SK-N-SH treated with all-trans-retinoic acid at 6 μM for 48 hours (cell line): ENCODE measurements around the gene AGGF1.

Source experiments
- ATAC-seq: fragments of 200-7000 bp; cut with Tn5 transposase; 3 replicates; pipeline ENCODE4 v1.9.1; 2020; ENCODE audit warnings: mild to moderate bottlenecking, moderate library complexity
- ARNTL ChIP-seq: fragments of 450-650 bp; formaldehyde crosslinking; IDR thresholded peaks from 2 replicates; pipeline ENCODE4 v1.5.0; 2020; ENCODE audit warnings: low read depth, mild to moderate bottlenecking, moderate library complexity, borderline replicate concordance
- CREB5 ChIP-seq: fragments of 250-450 bp; sonication (Bioruptor Pico); IDR thresholded peaks from 2 replicates; pipeline ENCODE4 v1.5.1; 2020; ENCODE audit warnings: low read depth, mild to moderate bottlenecking, moderate library complexity
- CSDC2 ChIP-seq: fragments of 250-450 bp; sonication (Bioruptor Pico); IDR thresholded peaks from 2 replicates; pipeline ENCODE4 v1.5.0; 2020; ENCODE audit warnings: mild to moderate bottlenecking, moderate library complexity
- CSRNP3 ChIP-seq: fragments of 250-450 bp; sonication (Bioruptor Pico); IDR thresholded peaks from 2 replicates; pipeline ENCODE4 v1.5.1; 2021; ENCODE audit warnings: mild to moderate bottlenecking, moderate library complexity
- ESRRG ChIP-seq: fragments of 250-450 bp; sonication (Bioruptor Pico); IDR thresholded peaks from 2 replicates; pipeline ENCODE4 v1.6.1; 2021; ENCODE audit warnings: mild to moderate bottlenecking
- GLIS3 ChIP-seq: fragments of 250-450 bp; sonication (Bioruptor Pico); IDR thresholded peaks from 2 replicates; pipeline ENCODE4 v1.5.0; 2020; ENCODE audit warnings: mild to moderate bottlenecking, moderate library complexity
- ISL1 ChIP-seq: fragments of 250-450 bp; sonication (Bioruptor Pico); IDR thresholded peaks from 2 replicates; pipeline ENCODE4 v2.1.2; 2022; ENCODE audit warnings: mild to moderate bottlenecking, moderate library complexity
- OSR1 ChIP-seq: fragments of 250-450 bp; sonication (Bioruptor Pico); IDR thresholded peaks from 2 replicates; pipeline ENCODE4 v1.8.0; 2022; ENCODE audit warnings: moderate library complexity, mild to moderate bottlenecking, inconsistent platforms
- PATZ1 ChIP-seq: fragments of 250-450 bp; sonication (Bioruptor Pico); IDR thresholded peaks from 2 replicates; pipeline ENCODE4 v1.8.0; 2020; ENCODE audit warnings: mild to moderate bottlenecking, moderate library complexity, borderline replicate concordance
- PPARA ChIP-seq: fragments of 250-450 bp; sonication (Bioruptor Pico); IDR thresholded peaks from 2 replicates; pipeline ENCODE4 v1.5.0; 2020; ENCODE audit warnings: mild to moderate bottlenecking, borderline replicate concordance
- RARB ChIP-seq: fragments of 250-450 bp; sonication (Bioruptor Pico); IDR thresholded peaks from 2 replicates; pipeline ENCODE4 v1.8.0; 2021; ENCODE audit warnings: mild to moderate bottlenecking, moderate library complexity
- SNAI2 ChIP-seq: fragments of 250-450 bp; sonication (Bioruptor Pico); IDR thresholded peaks from 2 replicates; pipeline ENCODE4 v1.5.0; 2020; ENCODE audit warnings: mild to moderate bottlenecking, moderate library complexity
- TCF4 ChIP-seq: fragments of 250-450 bp; sonication (Bioruptor Pico); IDR thresholded peaks from 2 replicates; pipeline ENCODE4 v1.8.0; 2021; ENCODE audit warnings: mild to moderate bottlenecking, moderate library complexity, borderline replicate concordance
- TOX ChIP-seq: fragments of 250-450 bp; sonication (Bioruptor Pico); IDR thresholded peaks from 2 replicates; pipeline ENCODE4 v1.8.0; 2021; ENCODE audit warnings: mild to moderate bottlenecking, moderate library complexity, borderline replicate concordance
- TSHZ2 ChIP-seq: fragments of 250-450 bp; sonication (Bioruptor Pico); IDR thresholded peaks from 2 replicates; pipeline ENCODE4 v1.5.0; 2020; ENCODE audit warnings: mild to moderate bottlenecking, moderate library complexity
- ZC3H10 ChIP-seq: fragments of 250-450 bp; sonication (Bioruptor Pico); IDR thresholded peaks from 2 replicates; pipeline ENCODE4 v1.5.1; 2021; ENCODE audit warnings: mild to moderate bottlenecking, moderate library complexity
- ZFP3 ChIP-seq: fragments of 250-450 bp; sonication (Bioruptor Pico); IDR thresholded peaks from 2 replicates; pipeline ENCODE4 v1.5.0; 2020; ENCODE audit warnings: mild to moderate bottlenecking, moderate library complexity
- ZFP30 ChIP-seq: fragments of 450-650 bp; formaldehyde crosslinking; IDR thresholded peaks from 2 replicates; pipeline ENCODE4 v1.5.0; 2022; ENCODE audit warnings: mild to moderate bottlenecking, moderate library complexity
- ZNF565 ChIP-seq: fragments of 450-650 bp; formaldehyde crosslinking; conservative IDR thresholded peaks from 2 replicates; pipeline ENCODE4 v1.5.0; 2020; ENCODE audit warnings: low read depth, mild to moderate bottlenecking, moderate library complexity
- ZNF70 ChIP-seq: fragments of 450-650 bp; formaldehyde crosslinking; IDR thresholded peaks from 2 replicates; pipeline ENCODE4 v1.5.0; 2020; ENCODE audit warnings: mild to moderate bottlenecking, moderate library complexity
- ZNF8 ChIP-seq: fragments of 450-650 bp; formaldehyde crosslinking; IDR thresholded peaks from 2 replicates; pipeline ENCODE4 v1.5.0; 2020; ENCODE audit warnings: mild to moderate bottlenecking, moderate library complexity
- TF ChIP-seq, protein P1 (sequence below): fragments of 250-450 bp; sonication (Bioruptor Pico); IDR thresholded peaks from 2 replicates; pipeline ENCODE4 v1.8.0; 2021; ENCODE audit warnings: low read depth, mild to moderate bottlenecking, moderate library complexity, borderline replicate concordance

Gene AGGF1

DNA sequence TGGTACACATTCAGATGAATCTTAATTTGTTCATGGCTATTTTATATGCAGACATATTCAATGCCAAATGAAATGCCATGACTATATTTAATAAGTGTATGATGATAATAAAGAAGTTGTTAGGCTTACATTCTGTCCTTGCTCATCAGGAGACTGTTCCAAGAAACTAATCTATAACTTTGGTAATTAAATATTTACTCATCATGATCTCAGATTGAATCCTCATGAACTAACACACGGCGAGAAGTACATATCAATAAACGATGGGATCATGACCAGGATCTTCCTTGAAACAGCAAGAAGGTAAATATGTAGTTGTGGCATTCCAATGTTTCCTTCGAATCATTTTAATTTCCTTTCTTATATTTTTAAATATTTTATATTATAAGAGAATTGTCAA is 12.5 kb upstream of the AGGF1 start:
- ATAC-seq = no peak
- TF ChIP-seq ZNF8 (CRISPR knock-in tag) (no peak), SNAI2 (CRISPR knock-in tag) (no peak), ZNF565 (CRISPR knock-in tag) (no peak), OSR1 (no peak), ARNTL (CRISPR knock-in tag) (no peak), PATZ1 (CRISPR knock-in tag) (no peak), TCF4 (CRISPR knock-in tag) (no peak)

DNA sequence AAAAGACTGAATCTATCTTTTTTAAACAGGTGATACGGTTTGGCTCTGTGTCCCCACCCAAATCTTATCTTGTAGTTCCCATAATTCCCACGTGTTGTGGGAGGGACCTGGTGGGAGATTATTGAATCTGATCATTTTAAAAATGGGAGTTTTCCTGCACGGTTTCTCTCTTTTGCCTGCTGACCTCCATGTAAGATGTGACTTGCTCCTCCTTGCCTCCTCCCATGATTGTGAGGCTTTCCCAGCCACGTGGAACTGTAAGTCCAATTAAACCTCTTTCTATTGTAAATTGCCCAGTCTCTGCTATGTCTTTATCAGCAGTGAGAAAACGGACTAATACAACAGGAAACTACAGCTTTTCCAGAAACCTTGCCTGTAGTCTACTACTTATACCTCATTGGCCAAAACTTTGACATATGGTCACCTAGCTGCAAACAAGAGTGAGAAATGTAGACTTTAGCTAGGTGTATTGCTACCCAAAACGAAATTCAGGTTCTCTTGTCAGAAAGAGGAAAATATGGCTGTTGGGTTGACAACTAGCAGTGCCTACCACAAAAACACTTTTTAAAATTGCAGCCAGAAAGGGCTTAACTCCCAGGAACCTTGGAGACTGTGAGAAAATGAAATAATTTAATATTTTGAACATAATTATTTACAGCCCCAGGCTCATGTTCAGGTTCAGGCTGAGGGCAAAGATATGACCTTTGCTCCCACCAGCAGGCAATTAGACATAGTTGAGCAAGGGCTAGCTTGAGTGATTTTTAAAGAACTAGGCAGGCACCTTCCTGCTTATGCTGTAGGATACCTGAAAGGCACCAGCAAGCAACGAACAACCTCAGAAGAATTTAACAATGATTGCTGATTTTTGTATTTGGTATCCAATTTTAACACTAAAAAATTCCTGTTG is 7.4 kb upstream of the AGGF1 start:
- TF ChIP-seq TSHZ2 (CRISPR knock-in tag) (no peak), OSR1 (no peak), ZFP30 (no peak), ZNF565 (CRISPR knock-in tag) (no peak), ZNF8 (CRISPR knock-in tag) (no peak), CSDC2 (CRISPR knock-in tag) (no peak), ZFP3 (CRISPR knock-in tag) (no peak), ZC3H10 (no peak), TOX (CRISPR knock-in tag) (no peak)
- TF ChIP-seq, protein P1, sequence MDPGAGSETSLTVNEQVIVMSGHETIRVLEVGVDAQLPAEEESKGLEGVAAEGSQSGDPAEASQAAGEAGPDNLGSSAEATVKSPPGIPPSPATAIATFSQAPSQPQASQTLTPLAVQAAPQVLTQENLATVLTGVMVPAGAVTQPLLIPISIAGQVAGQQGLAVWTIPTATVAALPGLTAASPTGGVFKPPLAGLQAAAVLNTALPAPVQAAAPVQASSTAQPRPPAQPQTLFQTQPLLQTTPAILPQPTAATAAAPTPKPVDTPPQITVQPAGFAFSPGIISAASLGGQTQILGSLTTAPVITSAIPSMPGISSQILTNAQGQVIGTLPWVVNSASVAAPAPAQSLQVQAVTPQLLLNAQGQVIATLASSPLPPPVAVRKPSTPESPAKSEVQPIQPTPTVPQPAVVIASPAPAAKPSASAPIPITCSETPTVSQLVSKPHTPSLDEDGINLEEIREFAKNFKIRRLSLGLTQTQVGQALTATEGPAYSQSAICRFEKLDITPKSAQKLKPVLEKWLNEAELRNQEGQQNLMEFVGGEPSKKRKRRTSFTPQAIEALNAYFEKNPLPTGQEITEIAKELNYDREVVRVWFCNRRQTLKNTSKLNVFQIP (CRISPR knock-in tag) = no peak
- no peak for ATAC-seq

DNA sequence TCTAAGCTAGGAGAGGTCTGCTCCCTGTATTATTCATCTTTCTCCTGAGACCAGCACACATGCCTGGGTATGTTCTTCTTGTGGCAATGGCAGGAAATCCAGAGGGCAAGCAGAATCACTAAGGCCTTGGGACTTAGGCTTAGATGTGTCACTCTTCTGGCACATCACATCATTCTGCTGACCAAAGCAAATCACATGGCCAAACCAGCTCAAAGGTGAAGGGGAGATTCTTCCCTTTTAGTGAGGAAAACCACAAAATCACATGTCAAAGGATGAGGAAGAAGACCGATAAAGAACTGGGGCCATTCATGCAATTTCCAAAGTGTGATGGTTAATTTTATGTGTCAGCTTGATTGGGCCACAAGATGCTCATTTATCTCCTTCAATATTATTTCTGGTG is 5.7 kb upstream of the AGGF1 start:
- no peak for ATAC-seq
- no peak for TF ChIP-seq ZNF565 (CRISPR knock-in tag)
- TF ChIP-seq TOX (CRISPR knock-in tag) = no peak
- no peak for TF ChIP-seq RARB (CRISPR knock-in tag)
- TF ChIP-seq GLIS3 (CRISPR knock-in tag) = no peak
- no peak for TF ChIP-seq ZNF8 (CRISPR knock-in tag)
- no peak for TF ChIP-seq ZFP30
- TF ChIP-seq ZFP3 (CRISPR knock-in tag) = no peak
- TF ChIP-seq CSRNP3 (CRISPR knock-in tag) = no peak
- TF ChIP-seq ZC3H10 = no peak
- no peak for TF ChIP-seq PATZ1 (CRISPR knock-in tag)
- TF ChIP-seq ARNTL (CRISPR knock-in tag) = no peak
- no peak for TF ChIP-seq TSHZ2 (CRISPR knock-in tag)
- no peak for TF ChIP-seq OSR1
- no peak for TF ChIP-seq ZNF70 (CRISPR knock-in tag)
- no peak for TF ChIP-seq PPARA (CRISPR knock-in tag)
- no peak for TF ChIP-seq CREB5 (CRISPR knock-in tag)
- TF ChIP-seq TCF4 (CRISPR knock-in tag) = no peak
- TF ChIP-seq ISL1 (CRISPR knock-in tag) = no peak
- TF ChIP-seq ESRRG = no peak
- TF ChIP-seq CSDC2 (CRISPR knock-in tag) = no peak
